Endodermal cell (in vitro differentiated cells): Measurements from ENCODE around the gene ADGRG4. TPM values are rescaled to one million over a fixed set of nuclear protein-coding genes. Genes with fewer than 3 reads are reported as not detected.
A peak's percentile ranks its signal among the peaks of the same experiment; 100 is the strongest.

ENCODE experiments used
- DNase-seq: peaks from one replicate; pipeline ENCODE4 v3.0.0-alpha.2; 2017
- H3K27ac ChIP-seq: 2 replicates; pipeline ENCODE4 v1.5.1; 2013; ENCODE audit warnings: mild to moderate bottlenecking, low read depth, low read length, moderate library complexity
- H3K27me3 ChIP-seq: 2 replicates; pipeline ENCODE4 v1.6.1; 2013; ENCODE audit warnings: mild to moderate bottlenecking, low read length, moderate library complexity; ENCODE audit not compliant: insufficient read depth, control insufficient read depth, poor library complexity, severe bottlenecking
- H3K36me3 ChIP-seq: 2 replicates; pipeline ENCODE4 v1.7.0; 2013; ENCODE audit warnings: mild to moderate bottlenecking, low read length, moderate library complexity; ENCODE audit not compliant: control insufficient read depth, insufficient read depth
- H3K4me1 ChIP-seq: one replicate; pipeline ENCODE4 v1.7.0; 2013; ENCODE audit warnings: low read length; ENCODE audit not compliant: control insufficient read depth, insufficient read depth
- H3K4me3 ChIP-seq: 2 replicates; pipeline ENCODE4 v1.5.1; 2013; ENCODE audit warnings: mild to moderate bottlenecking, low read length, moderate library complexity
- H3K9ac ChIP-seq: 2 replicates; pipeline ENCODE4 v1.6.1; 2013; ENCODE audit warnings: mild to moderate bottlenecking, low read length, moderate library complexity; ENCODE audit not compliant: poor library complexity, severe bottlenecking; ENCODE audit errors: extremely low read depth
- H3K9me3 ChIP-seq: 2 replicates; pipeline ENCODE4 v1.6.1; 2013; ENCODE audit warnings: mild to moderate bottlenecking, low read length, moderate library complexity; ENCODE audit not compliant: control insufficient read depth
- H3K27ac Mint-ChIP-seq: 2 replicates; pipeline ENCODE4 v1.8.0; 2020; ENCODE audit warnings: mixed read lengths
- H3K27me3 Mint-ChIP-seq: 2 replicates; pipeline ENCODE4 v1.8.0; 2021; ENCODE audit warnings: mild to moderate bottlenecking, mixed read lengths; ENCODE audit not compliant: insufficient read depth
- H3K36me3 Mint-ChIP-seq: 2 replicates; pipeline ENCODE4 v1.8.0; 2020; ENCODE audit warnings: low read depth, mixed read lengths
- H3K4me1 Mint-ChIP-seq: 2 replicates; pipeline ENCODE4 v1.8.0; 2020; ENCODE audit warnings: mixed read lengths
- H3K4me3 Mint-ChIP-seq: 2 replicates; pipeline ENCODE4 v1.8.0; 2020; ENCODE audit warnings: mild to moderate bottlenecking, moderate library complexity, mixed read lengths
- H3K9me3 Mint-ChIP-seq: 2 replicates; pipeline ENCODE4 v1.8.0; 2020; ENCODE audit warnings: mild to moderate bottlenecking, mixed read lengths
- CTCF ChIP-seq: fragments of 200-600 bp; sonication (generic); conservative IDR thresholded peaks from 2 replicates; pipeline ENCODE4 v1.5.0; 2021; ENCODE audit warnings: antibody characterized with exemption, mild to moderate bottlenecking
- WGBS, 2 experiments: methylation state at CpG; one replicate each; pipeline versions ENCODE4 v1.1.5 to v1.1.7; 2013; ENCODE audit warnings: missing lambda C conversion rate in 2 of 2, mixed read lengths in 1 of 2; ENCODE audit not compliant: insufficient coverage in 1 of 2, insufficient read length in 1 of 2; 5-methylcytosine and 5-hydroxymethylcytosine counted together
- total RNA-seq, 2 donors: library from RNA; stranded (reverse); fragmentation: NEBNext Ultra II Directional in 1 of 2; extraction: Animal tissue kit (Norgen Biotek cat#: 25700) in 1 of 2; gene quantifications; 2 replicates in 1 of 2; 3 replicates in 1 of 2; pipeline ENCODE4 v1.2.1, GENCODE V29; 2021

The ADGRG4 gene
- total RNA-seq, 2 donors from 2014 or later, result not detected

GRCh38 chrX:136310411-136310810, 9.6 kb downstream of the ADGRG4 start:
- WGBS, 2 experiments, result 68% methylated on average over 2 of the region's 2 CpGs; no CpG with 5 or more reads in 1 of the 2 experiments
- H3K36me3 ChIP-seq, result no peaks in the 10 kb centered on the region
- TF ChIP-seq CTCF, result no peak
- peaks cover 8% of the 10 kb centered on the region for H3K27me3 ChIP-seq
- no peak overlapping the region for H3K27ac ChIP-seq
- DNase-seq, result peak; percentile 73
- Mint-ChIP-seq H3K9me3 (peaks cover 22% of the 10 kb centered on the region), H3K27me3 (peaks cover 22% of the 10 kb centered on the region), H3K4me3 (no peak overlapping the region), H3K27ac (no peak overlapping the region), H3K4me1 (peaks cover 3% of the 10 kb centered on the region), H3K36me3 (no peaks in the 10 kb centered on the region)
- no peaks in the 10 kb centered on the region for H3K9me3 ChIP-seq
- H3K9ac ChIP-seq, result no peak overlapping the region
- H3K4me3 ChIP-seq, result no peak overlapping the region
- H3K4me1 ChIP-seq, result no peaks in the 10 kb centered on the region

- TF ChIP-seq CTCF, result no peak
Measured at GRCh38 chrX:136318156-136318555, 17.4 kb downstream of the ADGRG4 start.

GRCh38 chrX:136318895-136319597, 18.3 kb downstream of the ADGRG4 start:
- no peaks in the 10 kb centered on the region for H3K4me1 ChIP-seq
- H3K27ac Mint-ChIP-seq, result no peak overlapping the region
- no peak overlapping the region for H3K4me3 ChIP-seq
- peaks cover 35% of the 10 kb centered on the region for H3K9me3 Mint-ChIP-seq
- H3K9me3 ChIP-seq, result no peaks in the 10 kb centered on the region
- TF ChIP-seq CTCF, result no peak
- H3K4me3 Mint-ChIP-seq, result no peak overlapping the region
- H3K27ac ChIP-seq, result no peak overlapping the region
- 88 to 100% methylated on average over 4 to 8 of the region's 8 CpGs for WGBS, 2 experiments
- H3K36me3 ChIP-seq, result no peaks in the 10 kb centered on the region
- no peaks in the 10 kb centered on the region for H3K4me1 Mint-ChIP-seq
- H3K9ac ChIP-seq, result no peak overlapping the region
- H3K36me3 Mint-ChIP-seq, result no peaks in the 10 kb centered on the region
- DNase-seq, result no peak
- H3K27me3 Mint-ChIP-seq, result peaks cover 3% of the 10 kb centered on the region
- H3K27me3 ChIP-seq, result no peaks in the 10 kb centered on the region

More at GRCh38 chrX:136318156-136318555, 17.4 kb downstream of the ADGRG4 start:
- H3K4me1 Mint-ChIP-seq, result no peaks in the 10 kb centered on the region
- Histone ChIP-seq H3K27me3 (no peaks in the 10 kb centered on the region), H3K4me3 (no peak overlapping the region), H3K27ac (no peak overlapping the region), H3K4me1 (no peaks in the 10 kb centered on the region), H3K36me3 (no peaks in the 10 kb centered on the region), H3K9ac (no peak overlapping the region), H3K9me3 (no peaks in the 10 kb centered on the region)
- H3K27me3 Mint-ChIP-seq, result peaks cover 2% of the 10 kb centered on the region
- no peak overlapping the region for H3K27ac Mint-ChIP-seq
- H3K4me3 Mint-ChIP-seq, result no peak overlapping the region
- DNase-seq, result no peak
- H3K36me3 Mint-ChIP-seq, result no peaks in the 10 kb centered on the region
- H3K9me3 Mint-ChIP-seq, result peaks cover 30% of the 10 kb centered on the region
- WGBS, 2 experiments, result no CpG with 5 or more reads among the region's 2 CpGs
